H9 (cell line): ENCODE data around the gene CEP43. TPM values are rescaled to one million over a fixed set of nuclear protein-coding genes. Genes with fewer than 3 reads are reported as not detected.

Source experiments
- DNase-seq: peaks from one replicate; pipeline ENCODE4 v3.0.0-alpha.2; 2017
- H2AFZ ChIP-seq: one replicate; pipeline ENCODE4 v1.6.1; 2013; ENCODE audit warnings: mild to moderate bottlenecking, low read length, control low read depth, moderate library complexity
- H2AK5ac ChIP-seq: 2 replicates; pipeline ENCODE4 v1.6.1; 2013; ENCODE audit warnings: low read length, control low read depth, mixed read lengths; ENCODE audit not compliant: insufficient read length
- H2BK120ac ChIP-seq: one replicate; pipeline ENCODE4 v1.6.1; 2013; ENCODE audit warnings: low read depth, mild to moderate bottlenecking, low read length, control low read depth, inconsistent platforms; ENCODE audit not compliant: poor library complexity, severe bottlenecking
- H2BK12ac ChIP-seq: 2 replicates; pipeline ENCODE4 v1.6.1; 2013; ENCODE audit warnings: low read length, control low read depth, mixed read lengths, low read depth; ENCODE audit not compliant: insufficient read length
- H2BK15ac ChIP-seq: 2 replicates; pipeline ENCODE4 v1.6.1; 2013; ENCODE audit warnings: low read depth, low read length, control low read depth
- H2BK20ac ChIP-seq: one replicate; pipeline ENCODE4 v1.6.1; 2013; ENCODE audit warnings: low read depth, mild to moderate bottlenecking, low read length, control low read depth, inconsistent platforms; ENCODE audit not compliant: poor library complexity, severe bottlenecking
- H2BK5ac ChIP-seq: 2 replicates; pipeline ENCODE4 v1.6.1; 2013; ENCODE audit warnings: low read length, control low read depth, mixed read lengths; ENCODE audit not compliant: insufficient read length
- H3K14ac ChIP-seq: 2 replicates; pipeline ENCODE4 v1.6.1; 2013; ENCODE audit warnings: low read length, control low read depth; ENCODE audit not compliant: insufficient read depth
- H3K18ac ChIP-seq: 2 replicates; pipeline ENCODE4 v1.6.1; 2013; ENCODE audit warnings: low read depth, mild to moderate bottlenecking, mixed read lengths, low read length, control low read depth; ENCODE audit not compliant: insufficient read length
- H3K23ac ChIP-seq: 2 replicates; pipeline ENCODE4 v1.6.1; 2013; ENCODE audit warnings: low read length, control low read depth, mixed read lengths, low read depth; ENCODE audit not compliant: insufficient read length
- H3K23me2 ChIP-seq: 2 replicates; pipeline ENCODE4 v1.6.1; 2013; ENCODE audit warnings: low read depth, mild to moderate bottlenecking, mixed read lengths, low read length, control low read depth; ENCODE audit not compliant: insufficient read length, poor library complexity, severe bottlenecking
- H3K27ac ChIP-seq: 2 replicates; pipeline ENCODE4 v1.5.1; 2013; ENCODE audit warnings: low read length, control low read depth, mixed read lengths, low read depth; ENCODE audit not compliant: insufficient read length
- H3K27me3 ChIP-seq: 2 replicates; pipeline ENCODE4 v1.6.1; 2013; ENCODE audit warnings: low read length, control low read depth, inconsistent platforms; ENCODE audit not compliant: insufficient read depth
- H3K4ac ChIP-seq: 2 replicates; pipeline ENCODE4 v1.6.1; 2013; ENCODE audit warnings: low read depth, mild to moderate bottlenecking, control low read depth, inconsistent platforms, low read length, moderate library complexity
- H3K4me1 ChIP-seq: 2 replicates; pipeline ENCODE4 v1.6.1; 2013; ENCODE audit warnings: low read length, control low read depth, inconsistent platforms; ENCODE audit not compliant: insufficient read depth
- H3K4me2 ChIP-seq: 2 replicates; pipeline ENCODE4 v1.6.1; 2013; ENCODE audit warnings: low read length, control low read depth, mixed read lengths; ENCODE audit not compliant: insufficient read length, insufficient read depth
- H3K56ac ChIP-seq: 2 replicates; pipeline ENCODE4 v1.6.1; 2013; ENCODE audit warnings: low read depth, mild to moderate bottlenecking, mixed read lengths, low read length, control low read depth; ENCODE audit not compliant: insufficient read length
- H3K79me1 ChIP-seq: 2 replicates; pipeline ENCODE4 v1.6.1; 2013; ENCODE audit warnings: low read depth, mild to moderate bottlenecking, moderate library complexity, low read length, control low read depth, inconsistent platforms; ENCODE audit not compliant: insufficient read depth, poor library complexity, severe bottlenecking
- H3K79me2 ChIP-seq: 2 replicates; pipeline ENCODE4 v1.6.1; 2013; ENCODE audit warnings: low read length, control low read depth, inconsistent platforms; ENCODE audit not compliant: insufficient read depth
- H3K9ac ChIP-seq: 2 replicates; pipeline ENCODE4 v1.6.1; 2013; ENCODE audit warnings: low read length, control low read depth, mixed read lengths; ENCODE audit not compliant: insufficient read length; ENCODE audit errors: extremely low read depth
- H3K9me3 ChIP-seq: one replicate; pipeline ENCODE4 v1.6.1; 2013; ENCODE audit warnings: low read depth, low read length, inconsistent platforms; ENCODE audit not compliant: control insufficient read depth
- H3T11ph ChIP-seq: one replicate; pipeline ENCODE4 v1.6.1; 2013; ENCODE audit warnings: mild to moderate bottlenecking, low read length, control low read depth, inconsistent platforms
- H4K20me1 ChIP-seq: one replicate; pipeline ENCODE4 v1.6.1; 2013; ENCODE audit not compliant: control insufficient read depth, insufficient read length, insufficient read depth
- H4K5ac ChIP-seq: 2 replicates; pipeline ENCODE4 v1.6.1; 2013; ENCODE audit warnings: low read depth, mild to moderate bottlenecking, mixed read lengths, low read length, control low read depth; ENCODE audit not compliant: insufficient read length
- H4K8ac ChIP-seq: replicated peaks from 2 replicates; pipeline ENCODE4 v1.6.1; 2013; ENCODE audit warnings: low read length, control low read depth, mixed read lengths, low read depth; ENCODE audit not compliant: insufficient read length
- H4K91ac ChIP-seq: 2 replicates; pipeline ENCODE4 v1.6.1; 2013; ENCODE audit warnings: low read depth, mild to moderate bottlenecking, moderate library complexity, mixed read lengths, low read length, control low read depth; ENCODE audit not compliant: insufficient read length
- H3K27ac Mint-ChIP-seq, 3 experiments: 2 replicates in 2 of 3; 3 replicates in 1 of 3; pipeline ENCODE4 v1.8.0; 2020 to 2021; ENCODE audit warnings: mixed read lengths in 3 of 3, mild to moderate bottlenecking in 1 of 3, moderate library complexity in 1 of 3
- H3K27me3 Mint-ChIP-seq: 2 replicates; pipeline ENCODE4 v1.8.0; 2021; ENCODE audit warnings: low read depth, mild to moderate bottlenecking, moderate library complexity, mixed read lengths
- H3K36me3 Mint-ChIP-seq, 3 experiments: 2 replicates in 2 of 3; 3 replicates in 1 of 3; pipeline ENCODE4 v1.8.0; 2020 to 2021; ENCODE audit warnings: low read depth in 3 of 3, mixed read lengths in 3 of 3; ENCODE audit not compliant: insufficient read depth in 1 of 3
- H3K4me1 Mint-ChIP-seq, 2 experiments: 2 replicates each; pipeline ENCODE4 v1.8.0; 2020; ENCODE audit warnings: mixed read lengths in 2 of 2
- H3K4me3 Mint-ChIP-seq, 2 experiments: 2 replicates in 1 of 2; 3 replicates in 1 of 2; pipeline ENCODE4 v1.8.0; 2020 to 2021; ENCODE audit warnings: mild to moderate bottlenecking in 2 of 2, mixed read lengths in 2 of 2, moderate library complexity in 1 of 2
- H3K9me3 Mint-ChIP-seq, 2 experiments: 2 replicates in 1 of 2; 3 replicates in 1 of 2; pipeline ENCODE4 v1.8.0; 2020; ENCODE audit warnings: mild to moderate bottlenecking in 2 of 2, mixed read lengths in 2 of 2, moderate library complexity in 1 of 2
- WGBS: extraction: QIAGEN DNeasy Blood & Tissue Kit; methylation state at CpG from one replicate; pipeline ENCODE4 v1.1.7; 2013; ENCODE audit warnings: missing lambda C conversion rate, low lambda C conversion rate, mixed read lengths; ENCODE audit not compliant: insufficient read length; ENCODE audit errors: extremely low coverage; 5-methylcytosine and 5-hydroxymethylcytosine counted together
- total RNA-seq: library from RNA; stranded (reverse); gene quantifications from 2 replicates; pipeline ENCODE4 v1.2.1, GENCODE V29; 2021
- TF ChIP-seq, protein P1 (sequence below): fragments of 200-600 bp; sonication (generic); conservative IDR thresholded peaks from 3 replicates; pipeline ENCODE4 v1.8.0; 2021; ENCODE audit warnings: antibody characterized with exemption, mild to moderate bottlenecking

Gene CEP43
- total RNA-seq, 1 experiment from 2014 or later: 33.6 TPM

DNA sequence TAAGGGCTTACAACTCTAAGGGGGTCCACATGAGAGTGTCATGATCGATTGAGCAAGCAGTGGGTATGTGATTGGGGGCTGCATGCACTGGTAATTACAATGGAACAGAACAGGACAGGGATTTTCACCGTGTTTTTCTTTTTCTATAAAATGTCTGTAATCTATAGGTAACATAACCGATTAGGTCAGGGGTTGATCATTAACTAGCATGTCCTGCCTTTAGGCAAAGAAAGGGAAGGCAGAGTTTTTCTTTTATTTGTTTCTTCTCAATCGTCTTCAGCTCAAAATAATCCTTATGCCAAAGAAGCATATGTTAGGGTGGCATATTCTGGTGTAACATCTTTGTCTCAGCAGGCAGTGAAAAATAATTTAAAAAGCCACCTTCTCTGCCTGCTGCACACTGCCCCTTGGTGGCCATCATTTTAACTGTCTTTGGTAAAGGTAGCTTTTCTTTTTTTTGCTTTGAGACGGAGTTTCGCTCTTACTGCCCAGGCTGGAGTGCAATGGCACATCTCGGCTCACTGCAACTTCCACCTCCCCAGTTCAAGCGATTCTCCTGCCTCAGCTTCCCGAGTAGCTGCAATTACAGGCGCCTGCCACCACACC is 9.7 kb upstream of the CEP43 start:
- Histone ChIP-seq H2BK12ac (no peak overlapping the region), H2AK5ac (no peak overlapping the region), H3K23ac (no peak overlapping the region), H2BK120ac (no peak overlapping the region), H4K91ac (no peak overlapping the region), H3T11ph (no peak overlapping the region), H3K9me3 (no peaks in the 10 kb centered on the region), H3K4me2 (no peak overlapping the region), H2AFZ (no peak overlapping the region), H2BK5ac (no peak overlapping the region), H3K79me2 (peaks cover 1% of the 10 kb centered on the region; the same call in 1 of the 2 replicates), H4K20me1 (no peaks in the 10 kb centered on the region), H3K18ac (no peak overlapping the region), H4K5ac (no peak overlapping the region), H3K9ac (no peak overlapping the region), H2BK20ac (no peak overlapping the region), H3K27me3 (no peaks in the 10 kb centered on the region), H3K4ac (no peak overlapping the region), H4K8ac (no peak overlapping the region), H3K4me1 (peaks cover 7% of the 10 kb centered on the region), H3K56ac (no peak overlapping the region), H3K14ac (no peak overlapping the region), H3K79me1 (no peaks in the 10 kb centered on the region), H3K23me2 (no peaks in the 10 kb centered on the region), H2BK15ac (no peak overlapping the region), H3K27ac (no peak overlapping the region)
- peaks cover 3 to 4% of the 10 kb centered on the region in 2 experiments; a peak in 3 of 5 replicates for H3K9me3 Mint-ChIP-seq
- WGBS: no CpG with 5 or more reads among the region's 10 CpGs
- H3K4me3 Mint-ChIP-seq: no peak overlapping the region
- peaks cover 28 to 33% of the 10 kb centered on the region in 2 experiments for H3K4me1 Mint-ChIP-seq
- H3K36me3 Mint-ChIP-seq: peaks cover 23 to 36% (median 32%) of the 10 kb centered on the region in 3 experiments
- no peaks in the 10 kb centered on the region for H3K27me3 Mint-ChIP-seq
- peak overlapping the region in 2 of 3 experiments; percentile 25 to 82; a peak in 2 of 7 replicates for H3K27ac Mint-ChIP-seq
- TF ChIP-seq, protein P1, sequence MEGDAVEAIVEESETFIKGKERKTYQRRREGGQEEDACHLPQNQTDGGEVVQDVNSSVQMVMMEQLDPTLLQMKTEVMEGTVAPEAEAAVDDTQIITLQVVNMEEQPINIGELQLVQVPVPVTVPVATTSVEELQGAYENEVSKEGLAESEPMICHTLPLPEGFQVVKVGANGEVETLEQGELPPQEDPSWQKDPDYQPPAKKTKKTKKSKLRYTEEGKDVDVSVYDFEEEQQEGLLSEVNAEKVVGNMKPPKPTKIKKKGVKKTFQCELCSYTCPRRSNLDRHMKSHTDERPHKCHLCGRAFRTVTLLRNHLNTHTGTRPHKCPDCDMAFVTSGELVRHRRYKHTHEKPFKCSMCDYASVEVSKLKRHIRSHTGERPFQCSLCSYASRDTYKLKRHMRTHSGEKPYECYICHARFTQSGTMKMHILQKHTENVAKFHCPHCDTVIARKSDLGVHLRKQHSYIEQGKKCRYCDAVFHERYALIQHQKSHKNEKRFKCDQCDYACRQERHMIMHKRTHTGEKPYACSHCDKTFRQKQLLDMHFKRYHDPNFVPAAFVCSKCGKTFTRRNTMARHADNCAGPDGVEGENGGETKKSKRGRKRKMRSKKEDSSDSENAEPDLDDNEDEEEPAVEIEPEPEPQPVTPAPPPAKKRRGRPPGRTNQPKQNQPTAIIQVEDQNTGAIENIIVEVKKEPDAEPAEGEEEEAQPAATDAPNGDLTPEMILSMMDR: peak; percentile 52; the same call in 2 of the 3 replicates
- no peak for DNase-seq
